ENCODE results near the gene LSAMP.

LSAMP gene

DNA sequence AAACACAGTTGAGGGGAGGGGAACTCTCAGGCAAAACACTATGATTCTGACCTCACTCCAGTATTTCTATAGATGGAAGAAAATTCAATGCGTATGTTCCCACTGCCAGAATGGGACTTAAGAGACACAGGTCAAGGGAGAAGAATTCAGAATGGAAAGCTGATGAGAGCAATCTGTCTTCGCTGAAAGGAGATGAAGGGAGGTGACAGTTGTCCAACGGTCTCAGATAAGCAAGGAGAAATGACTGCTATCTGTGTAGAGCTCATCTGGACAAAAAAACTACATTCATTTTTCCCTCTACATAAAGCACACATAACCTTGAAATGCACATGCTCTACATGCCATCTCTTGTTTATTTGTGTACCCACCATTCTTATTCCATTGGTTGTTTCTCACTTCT, 405.1 kb downstream of the LSAMP start:
- DNase-seq: no peak

GRCh38 chr3:116039651-116039985, 405.7 kb downstream of the LSAMP start:
- no peak for DNase-seq

- DNase-seq: no peak
Measured at GRCh38 chr3:116038968-116039650, 406.2 kb downstream of the LSAMP start.

GRCh38 chr3:116037954-116038911, 407.1 kb downstream of the LSAMP start:
- no peak for DNase-seq

DNA sequence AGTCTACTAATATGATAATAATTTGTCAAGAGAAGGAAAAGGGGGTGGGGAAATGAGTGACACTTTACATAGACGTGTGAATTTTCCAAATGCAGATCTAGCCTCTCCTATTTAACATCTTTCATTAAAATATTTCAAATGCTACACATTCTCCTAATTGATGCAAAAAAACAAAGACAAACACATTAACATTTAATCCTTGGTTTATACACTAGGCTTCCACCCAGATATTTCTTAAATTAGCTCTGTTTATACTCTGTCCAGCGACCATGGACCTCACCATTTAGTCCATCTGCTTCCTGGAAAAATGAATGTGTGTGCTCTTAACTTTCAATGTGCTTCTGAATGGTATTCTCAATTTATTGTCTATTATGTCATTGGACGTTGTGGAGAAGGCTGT, 409.9 kb downstream of the LSAMP start:
- no peak for DNase-seq

DNA sequence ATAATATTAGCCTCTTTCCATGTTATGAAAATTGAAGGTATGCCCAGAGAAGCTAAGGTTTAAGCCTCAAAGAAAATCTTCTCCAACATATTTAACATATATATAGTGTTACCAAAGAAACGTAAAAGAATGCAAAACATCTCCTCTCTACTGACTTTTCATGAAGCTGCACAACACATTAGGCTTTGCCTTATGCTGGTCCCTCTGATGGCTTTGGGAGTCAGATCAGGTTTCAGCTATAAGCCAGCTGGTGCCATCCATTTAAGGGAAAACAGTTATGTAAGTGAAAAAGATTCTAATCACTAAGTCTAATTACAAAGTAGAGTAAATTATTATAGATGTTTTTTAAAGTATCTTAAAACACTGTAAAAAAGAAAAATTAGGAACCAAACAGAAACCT, 410.5 kb downstream of the LSAMP start:
- DNase-seq: no peak

DNA sequence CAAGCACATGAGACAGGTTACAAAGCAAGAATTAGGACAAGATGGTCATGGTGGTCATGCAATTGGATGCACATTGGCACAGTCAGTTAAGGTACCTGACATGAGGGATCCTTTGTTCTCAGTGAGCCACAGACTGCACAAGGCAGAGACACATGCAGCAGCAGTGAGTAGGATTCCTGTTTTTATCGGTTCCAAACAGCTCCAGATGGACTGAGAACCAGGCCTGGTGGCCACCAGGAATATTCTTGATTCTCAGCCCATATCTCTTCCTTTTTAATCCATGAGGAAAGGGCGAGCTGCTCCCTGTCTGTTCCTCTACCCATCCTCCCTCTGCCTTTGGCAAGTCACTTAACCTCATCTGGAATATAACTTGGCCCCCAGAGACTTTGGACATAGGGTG, 411.2 kb downstream of the LSAMP start:
- DNase-seq: no peak

GRCh38 chr3:116033516-116033915, 411.8 kb downstream of the LSAMP start:
- no peak for DNase-seq

GRCh38 chr3:116032176-116032575, 413.1 kb downstream of the LSAMP start:
- DNase-seq: no peak

GRCh38 chr3:116030131-116030850, 415.0 kb downstream of the LSAMP start:
- DNase-seq: no peak

DNA sequence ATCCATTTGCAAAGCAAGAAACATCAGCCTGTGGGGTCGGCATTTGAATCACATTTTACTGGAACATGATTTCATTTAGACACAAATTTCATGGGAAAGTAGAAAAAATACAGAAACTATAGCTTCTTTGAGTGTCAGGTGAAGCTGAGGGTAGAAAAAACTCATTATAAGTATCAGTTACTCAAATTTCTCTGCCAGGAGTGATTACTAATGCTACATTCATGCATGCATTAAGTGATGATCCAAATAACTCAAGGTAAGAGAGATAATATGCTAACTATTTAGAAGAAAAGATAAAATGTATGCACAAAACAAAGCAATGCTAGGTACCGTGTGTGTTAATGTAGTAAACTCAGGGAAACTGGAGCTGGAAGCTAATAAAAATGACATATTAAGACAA, 416.0 kb downstream of the LSAMP start:
- DNase-seq: no peak

- DNase-seq: no peak
Measured at GRCh38 chr3:116028157-116028556, 417.1 kb downstream of the LSAMP start.

GRCh38 chr3:116020989-116021388, 424.3 kb downstream of the LSAMP start:
- DNase-seq: no peak

DNA sequence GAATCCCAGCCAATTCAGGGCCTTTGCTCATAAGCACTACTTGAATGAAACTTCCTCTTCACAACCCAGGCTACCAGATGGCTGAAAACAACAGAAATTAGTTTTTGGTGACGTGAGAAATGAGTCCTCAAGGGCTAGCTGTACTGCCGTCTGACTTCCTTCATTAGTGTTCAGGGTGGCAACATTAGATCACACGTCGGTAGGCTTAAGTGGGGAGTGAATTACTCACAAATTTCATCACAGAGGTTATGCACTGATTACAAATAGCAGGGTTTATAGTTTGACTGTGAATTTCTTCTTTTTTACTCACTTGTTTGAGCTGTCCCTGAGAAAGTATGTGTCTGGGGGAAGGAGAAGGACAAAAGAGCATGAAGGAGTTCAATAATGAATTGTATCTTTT, 424.8 kb downstream of the LSAMP start:
- no peak for DNase-seq

DNA sequence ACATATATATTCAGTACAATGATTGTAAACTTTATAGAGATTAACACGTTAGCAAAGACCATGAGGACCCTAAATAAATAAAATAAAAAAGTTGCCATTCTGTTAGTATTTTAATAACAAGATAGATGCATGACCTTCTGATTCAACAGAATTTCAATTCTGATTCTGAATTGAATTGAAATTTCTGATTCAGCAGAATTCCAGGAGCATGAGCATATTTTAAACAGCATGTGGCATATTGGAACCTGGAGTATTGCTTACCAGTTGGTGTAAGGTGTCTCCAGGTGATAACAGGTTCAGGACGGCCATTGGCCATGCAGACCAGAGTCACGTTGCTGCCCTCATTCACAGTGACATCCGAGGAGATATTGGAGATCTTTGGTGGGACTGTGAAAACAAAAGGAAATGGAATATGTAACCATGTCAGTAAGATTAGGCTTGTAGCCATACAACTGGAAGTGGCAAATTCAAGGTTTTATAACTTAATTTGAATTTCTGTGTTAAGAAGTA, 426.0 kb downstream of the LSAMP start:
- no peak for DNase-seq

DNA sequence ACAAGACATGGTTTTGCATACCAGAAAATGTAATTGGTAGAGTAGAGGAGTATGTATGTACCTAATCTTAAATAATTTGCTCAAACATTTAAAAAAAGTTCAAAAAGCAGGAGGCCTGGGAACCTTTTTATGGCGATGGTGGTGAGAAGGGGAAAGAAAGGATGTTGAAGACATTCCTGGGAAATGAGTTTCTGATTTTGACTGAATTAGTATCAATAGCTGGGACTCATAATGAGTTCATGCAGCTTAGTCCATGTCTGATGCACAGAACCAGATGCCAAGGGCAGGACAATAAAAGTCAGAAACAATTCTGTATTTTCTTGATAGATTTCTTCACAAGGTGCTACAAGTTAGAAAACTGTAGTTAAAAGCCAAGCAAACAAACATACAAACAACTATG, 426.6 kb downstream of the LSAMP start:
- DNase-seq: no peak

DNA sequence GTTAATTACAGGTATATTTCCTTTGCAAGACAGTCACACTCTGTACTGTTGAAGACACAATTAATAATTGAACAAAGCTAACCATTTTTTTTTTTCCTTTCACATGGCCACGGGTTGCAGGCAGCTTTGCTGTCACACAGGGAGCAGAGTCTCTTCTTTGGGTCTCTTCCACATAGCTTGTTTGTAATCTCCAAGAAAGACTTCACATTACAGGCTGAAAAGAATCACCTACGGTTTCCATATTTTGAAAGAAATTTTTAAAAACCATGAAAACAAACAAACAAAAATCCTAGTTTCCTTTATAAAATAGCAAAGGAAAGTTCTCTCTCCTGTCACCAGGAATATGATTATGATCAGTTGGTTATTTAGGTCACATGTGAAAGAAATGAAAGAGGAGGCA, 429.4 kb downstream of the LSAMP start:
- no peak for DNase-seq

DNA sequence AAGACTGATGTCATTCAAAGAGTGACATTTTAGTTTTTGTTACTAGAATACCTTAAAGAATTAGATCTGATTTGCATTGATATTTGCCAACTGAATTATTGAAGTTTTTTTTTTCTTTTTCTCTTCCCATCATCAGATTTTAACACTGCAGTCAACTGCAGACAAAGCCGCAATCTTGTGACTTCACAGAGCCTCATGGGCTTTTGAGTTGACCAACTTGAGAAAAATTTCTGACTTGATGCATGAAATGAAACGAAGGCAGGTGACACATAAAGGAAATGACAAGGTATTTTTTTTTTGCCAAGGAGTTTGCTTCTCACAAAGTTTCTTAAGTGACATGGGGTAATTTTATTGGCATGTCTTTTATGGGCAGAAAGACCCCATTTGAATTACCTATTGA, 438.3 kb downstream of the LSAMP start:
- no peak for DNase-seq

- DNase-seq: no peak
Measured at GRCh38 chr3:116005404-116005803, 439.9 kb downstream of the LSAMP start.

DNA sequence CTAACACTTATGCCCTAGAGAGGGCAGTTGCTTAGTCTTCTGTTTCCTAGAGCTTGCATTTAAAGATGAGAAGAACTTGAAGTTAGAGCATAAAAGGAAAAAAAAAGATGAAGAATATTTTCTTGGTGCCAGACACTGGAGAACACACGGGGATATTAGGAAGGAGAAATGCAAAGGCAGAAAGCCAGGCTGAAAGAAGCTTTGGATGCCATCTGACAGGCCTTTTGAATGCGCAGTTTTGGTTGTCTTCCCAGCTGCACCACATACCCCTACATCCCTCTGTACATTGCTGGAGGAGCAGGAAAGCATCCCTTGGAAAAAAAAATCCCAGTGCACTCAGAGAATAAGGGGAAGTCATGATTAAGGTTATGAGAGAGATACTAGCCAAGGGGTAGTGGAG, 443.1 kb downstream of the LSAMP start:
- DNase-seq: no peak

- no peak for DNase-seq
Measured at GRCh38 chr3:116001151-116001621, 444.1 kb downstream of the LSAMP start.

DNA sequence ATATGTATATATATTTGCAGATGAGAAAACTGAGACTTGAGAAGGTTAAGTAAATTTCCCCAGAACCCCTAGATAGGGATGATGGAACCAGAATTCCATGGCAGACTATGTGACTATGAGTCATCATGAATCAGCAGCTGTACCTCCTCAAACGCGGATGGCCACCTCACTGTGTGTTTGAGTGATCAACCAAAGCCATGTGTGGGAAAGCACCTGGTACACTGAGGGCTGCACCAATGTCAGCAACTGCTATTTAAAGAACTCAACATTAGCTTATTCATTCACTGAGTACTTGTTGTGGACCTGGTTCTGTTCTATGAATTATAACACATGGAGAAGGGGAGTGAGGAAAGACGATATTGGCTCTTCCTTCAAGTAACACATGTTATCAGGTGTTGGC, 445.0 kb downstream of the LSAMP start:
- no peak for DNase-seq

DNA sequence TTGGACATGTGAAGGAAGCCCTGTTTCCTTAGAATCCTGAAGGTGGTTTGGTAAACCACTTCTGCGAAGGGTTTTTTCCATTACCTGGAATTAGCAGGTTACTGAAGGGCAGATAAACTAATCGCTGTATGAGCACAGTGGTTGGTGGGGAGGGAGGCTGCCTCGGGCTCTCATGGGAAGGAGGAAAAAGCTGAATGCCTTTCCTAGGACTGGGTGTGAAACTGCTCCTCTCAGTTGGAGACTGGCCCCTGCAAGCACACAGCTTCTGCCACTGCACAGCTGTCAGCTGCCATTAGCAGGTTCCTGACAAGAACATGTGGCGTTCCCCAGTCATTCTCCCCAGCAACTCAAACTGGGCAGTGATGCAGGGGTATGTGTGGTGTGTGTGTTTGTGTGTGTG, 445.7 kb downstream of the LSAMP start:
- no peak for DNase-seq

Measured in GF-D8 (cell line).